Activated T-helper 17 cell treated with anti-CD3 and anti-CD28 coated beads, Interleukin-2, amount 50 U/mL, for 72 hours (primary cell): ENCODE measurements around the gene SMIM13. TPM values are rescaled to one million over a fixed set of nuclear protein-coding genes. Genes with fewer than 3 reads are reported as not detected.

Experiments used
- ATAC-seq: fragments of 150-1000 bp; cut with Tn5 transposase; replicated peaks from 2 replicates; pipeline ENCODE4 v1.10.0; 2021; ENCODE audit warnings: mild to moderate bottlenecking, moderate library complexity
- H3K27ac Mint-ChIP-seq: one replicate; pipeline ENCODE4 v1.8.0; 2022; ENCODE audit warnings: mixed read lengths
- H3K27me3 Mint-ChIP-seq: one replicate; pipeline ENCODE4 v1.8.0; 2022; ENCODE audit warnings: mixed read lengths
- H3K36me3 Mint-ChIP-seq: one replicate; pipeline ENCODE4 v1.8.0; 2022; ENCODE audit warnings: low read depth, mild to moderate bottlenecking, mixed read lengths
- H3K4me1 Mint-ChIP-seq: one replicate; pipeline ENCODE4 v1.8.0; 2022; ENCODE audit warnings: mixed read lengths
- H3K4me3 Mint-ChIP-seq: one replicate; pipeline ENCODE4 v1.8.0; 2022; ENCODE audit warnings: mild to moderate bottlenecking, mixed read lengths
- H3K9me3 Mint-ChIP-seq: one replicate; pipeline ENCODE4 v1.8.0; 2022; ENCODE audit warnings: mixed read lengths
- total RNA-seq, 2 donors: library from RNA; stranded (reverse); gene quantifications; one replicate each; pipeline ENCODE4 v1.2.3, GENCODE V29; 2022

The SMIM13 gene
- total RNA-seq, 2 donors from 2014 or later = 5.8 to 10.5 TPM

- Mint-ChIP-seq H3K4me1 (peaks cover 9% of the 10 kb centered on the region), H3K36me3 (no peaks in the 10 kb centered on the region), H3K9me3 (no peaks in the 10 kb centered on the region), H3K27me3 (no peaks in the 10 kb centered on the region), H3K4me3 (no peak overlapping the region), H3K27ac (no peak overlapping the region)
- ATAC-seq = no peak
Measured at GRCh38 chr6:11166948-11167347, 73.3 kb downstream of the SMIM13 start.

DNA sequence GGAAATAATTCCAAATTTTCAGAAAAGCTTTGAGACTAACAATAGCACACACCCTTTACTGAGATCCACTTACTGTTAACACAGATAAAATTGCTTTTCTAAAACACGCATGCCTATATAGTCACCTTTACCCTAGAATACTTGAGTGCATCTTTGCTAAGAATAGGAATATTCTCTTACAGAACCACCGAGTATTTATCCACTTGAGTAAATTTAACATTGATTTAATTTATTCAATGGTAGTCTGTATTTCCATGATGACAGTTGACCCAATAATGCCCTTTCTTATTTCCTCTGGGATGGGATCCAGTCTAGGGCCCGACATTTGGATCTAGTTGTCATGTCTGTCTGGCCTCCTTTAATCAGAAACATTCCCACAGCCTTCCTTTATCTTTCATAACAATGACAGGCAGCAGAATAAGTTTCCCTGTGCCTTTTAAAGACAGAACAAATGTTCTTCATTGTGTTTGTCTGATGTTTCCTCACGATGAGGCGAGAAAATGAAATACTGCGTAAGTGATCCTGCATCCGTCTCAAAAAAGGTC, 74.5 kb downstream of the SMIM13 start:
- no peaks in the 10 kb centered on the region for H3K9me3 Mint-ChIP-seq
- H3K27ac Mint-ChIP-seq = no peak overlapping the region
- no peaks in the 10 kb centered on the region for H3K36me3 Mint-ChIP-seq
- no peak overlapping the region for H3K4me3 Mint-ChIP-seq
- no peak for ATAC-seq
- H3K4me1 Mint-ChIP-seq = peaks cover 20% of the 10 kb centered on the region
- H3K27me3 Mint-ChIP-seq = no peaks in the 10 kb centered on the region

DNA sequence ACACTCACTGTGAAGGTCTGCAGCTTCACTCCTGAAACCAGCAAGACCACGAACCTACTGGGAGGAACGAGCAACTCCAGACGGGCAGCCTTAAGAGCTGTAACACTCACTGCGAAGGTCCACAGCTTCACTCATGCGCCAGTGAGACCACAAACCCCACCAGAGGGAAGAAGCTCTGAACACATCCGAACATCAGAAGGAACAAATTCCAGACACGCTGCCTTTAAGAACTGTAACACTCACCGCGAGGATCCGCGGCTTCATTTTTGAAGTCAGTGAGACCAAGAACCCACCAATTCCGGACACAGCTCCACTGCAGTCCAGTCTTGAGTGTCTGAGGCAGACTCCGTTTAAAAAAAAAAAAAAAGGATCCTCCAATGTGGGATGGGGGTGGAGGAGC, 78.3 kb downstream of the SMIM13 start:
- ATAC-seq = no peak
- Mint-ChIP-seq H3K4me1 (peaks cover 11% of the 10 kb centered on the region), H3K36me3 (no peaks in the 10 kb centered on the region), H3K27me3 (no peaks in the 10 kb centered on the region), H3K9me3 (no peaks in the 10 kb centered on the region), H3K4me3 (peak overlapping the region; percentile 56), H3K27ac (no peak overlapping the region)

- peak overlapping the region; percentile 35 for H3K27ac Mint-ChIP-seq
- H3K4me3 Mint-ChIP-seq = peak overlapping the region; percentile 56
- H3K4me1 Mint-ChIP-seq = peaks cover 11% of the 10 kb centered on the region
- no peaks in the 10 kb centered on the region for H3K27me3 Mint-ChIP-seq
- ATAC-seq = peak; percentile 43
- no peaks in the 10 kb centered on the region for H3K36me3 Mint-ChIP-seq
- H3K9me3 Mint-ChIP-seq = no peaks in the 10 kb centered on the region
Measured at GRCh38 chr6:11172501-11173327, 79.1 kb downstream of the SMIM13 start.

- no peaks in the 10 kb centered on the region for H3K27me3 Mint-ChIP-seq
- no peaks in the 10 kb centered on the region for H3K36me3 Mint-ChIP-seq
- peaks cover 11% of the 10 kb centered on the region for H3K4me1 Mint-ChIP-seq
- no peaks in the 10 kb centered on the region for H3K9me3 Mint-ChIP-seq
- no peak overlapping the region for H3K4me3 Mint-ChIP-seq
- no peak overlapping the region for H3K27ac Mint-ChIP-seq
- ATAC-seq = no peak
Measured at GRCh38 chr6:11174242-11174611, 80.6 kb downstream of the SMIM13 start.

GRCh38 chr6:11177271-11177670, 83.6 kb downstream of the SMIM13 start:
- Mint-ChIP-seq H3K36me3 (peaks cover 6% of the 10 kb centered on the region), H3K27me3 (no peaks in the 10 kb centered on the region), H3K4me1 (peaks cover 8% of the 10 kb centered on the region), H3K27ac (no peak overlapping the region), H3K4me3 (no peak overlapping the region), H3K9me3 (no peaks in the 10 kb centered on the region)
- peak; percentile 28 for ATAC-seq

DNA sequence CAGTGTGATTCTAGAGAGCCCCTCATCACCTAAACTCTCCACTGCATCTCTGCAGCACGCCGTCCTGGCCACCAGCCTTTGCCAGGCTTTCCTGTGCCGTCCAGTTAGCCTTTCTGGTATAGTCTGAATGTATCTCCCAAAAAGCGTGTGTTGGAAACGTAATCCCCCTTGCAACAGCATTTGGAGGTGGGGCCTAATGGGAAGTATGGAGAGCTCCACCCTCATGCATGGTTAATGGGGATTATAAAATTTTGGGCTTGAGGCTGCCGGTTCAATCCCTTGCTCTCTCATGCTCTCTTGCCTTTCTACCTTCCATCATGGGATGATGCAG, 85.4 kb downstream of the SMIM13 start:
- H3K4me3 Mint-ChIP-seq = no peak overlapping the region
- no peaks in the 10 kb centered on the region for H3K27me3 Mint-ChIP-seq
- no peak for ATAC-seq
- H3K36me3 Mint-ChIP-seq = peaks cover 21% of the 10 kb centered on the region
- H3K4me1 Mint-ChIP-seq = no peaks in the 10 kb centered on the region
- peak overlapping the region; percentile 16 for H3K27ac Mint-ChIP-seq
- H3K9me3 Mint-ChIP-seq = peaks cover 3% of the 10 kb centered on the region

DNA sequence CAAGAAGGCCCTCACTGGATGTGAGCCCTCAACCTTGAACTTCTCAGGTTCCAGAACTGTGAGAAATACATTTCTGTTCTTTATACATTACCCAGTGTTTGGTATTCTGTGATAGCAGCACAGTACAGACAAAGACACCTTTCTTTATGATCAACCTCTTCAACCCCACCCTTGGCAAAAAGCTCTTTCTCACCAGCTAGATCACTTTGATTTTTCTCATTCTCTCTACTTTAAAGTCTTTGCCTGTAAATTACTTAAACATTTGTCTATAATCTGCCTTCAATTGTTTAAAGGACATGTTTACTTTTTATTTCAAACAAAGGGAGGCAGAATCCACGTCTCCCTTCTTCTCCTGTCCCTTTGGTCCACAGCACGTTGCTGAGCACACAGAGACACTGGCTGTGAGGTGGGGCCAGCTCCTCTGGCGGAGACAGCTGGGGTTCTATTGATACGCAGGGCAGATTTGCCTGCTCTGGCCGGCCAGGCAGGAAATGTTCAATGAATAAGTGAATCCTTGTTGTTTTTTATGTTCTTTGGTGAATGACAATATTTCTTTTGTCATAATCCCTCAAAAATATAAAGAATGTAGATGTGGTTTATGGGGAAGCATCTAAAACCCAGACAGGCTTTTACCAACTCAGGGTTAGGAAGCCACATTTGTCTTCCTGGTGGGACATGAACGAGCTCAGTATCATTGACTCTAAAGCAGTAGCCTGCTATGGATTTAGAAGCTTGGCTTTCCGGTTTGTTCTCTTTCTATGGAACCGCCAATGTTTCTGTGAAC, 86.0 kb downstream of the SMIM13 start:
- Mint-ChIP-seq H3K4me3 (no peak overlapping the region), H3K27me3 (no peaks in the 10 kb centered on the region), H3K9me3 (peaks cover 3% of the 10 kb centered on the region), H3K27ac (no peak overlapping the region), H3K4me1 (no peaks in the 10 kb centered on the region), H3K36me3 (peaks cover 27% of the 10 kb centered on the region)
- no peak for ATAC-seq

- peaks cover 3% of the 10 kb centered on the region for H3K9me3 Mint-ChIP-seq
- H3K36me3 Mint-ChIP-seq = peaks cover 47% of the 10 kb centered on the region
- ATAC-seq = no peak
- H3K4me3 Mint-ChIP-seq = no peak overlapping the region
- H3K27me3 Mint-ChIP-seq = no peaks in the 10 kb centered on the region
- no peaks in the 10 kb centered on the region for H3K4me1 Mint-ChIP-seq
- H3K27ac Mint-ChIP-seq = no peak overlapping the region
Measured at GRCh38 chr6:11181478-11182136, 88.0 kb downstream of the SMIM13 start.

GRCh38 chr6:11183761-11184362, 90.2 kb downstream of the SMIM13 start:
- Mint-ChIP-seq H3K4me3 (no peak overlapping the region), H3K9me3 (peaks cover 3% of the 10 kb centered on the region), H3K4me1 (no peaks in the 10 kb centered on the region), H3K36me3 (peaks cover 69% of the 10 kb centered on the region), H3K27me3 (no peaks in the 10 kb centered on the region), H3K27ac (no peak overlapping the region)
- ATAC-seq = no peak

DNA sequence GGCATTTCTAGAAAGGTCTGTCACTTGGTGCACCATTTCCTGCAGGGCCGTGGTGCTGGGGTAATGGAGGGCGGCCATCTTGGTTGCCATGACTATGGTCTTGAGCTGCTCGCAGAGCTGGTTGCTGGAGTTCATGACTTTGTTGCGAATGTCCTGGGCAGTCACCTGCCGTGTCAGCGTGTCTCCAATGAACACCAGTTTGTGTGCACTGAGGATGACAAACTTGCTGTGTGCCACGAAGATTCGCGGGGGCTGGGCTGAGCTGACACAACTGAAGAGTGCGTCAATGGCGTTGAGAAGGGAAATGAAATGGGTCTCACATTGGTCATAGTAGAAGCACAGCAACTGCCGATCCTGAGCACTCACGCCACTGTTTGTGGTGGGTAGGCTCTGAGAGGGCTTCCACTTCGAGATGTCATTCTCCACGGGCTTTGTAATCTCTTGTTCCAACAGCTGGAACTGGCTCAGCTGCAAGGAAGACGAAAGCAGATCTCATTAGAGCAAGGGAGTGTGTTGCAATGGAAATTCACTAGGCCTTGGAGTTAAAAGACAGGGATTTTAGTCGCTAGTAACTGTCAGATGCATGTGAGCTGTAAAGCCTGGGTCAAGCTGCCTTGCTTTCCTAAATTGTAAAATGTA, 91.7 kb downstream of the SMIM13 start:
- ATAC-seq = no peak
- Mint-ChIP-seq H3K4me1 (no peaks in the 10 kb centered on the region), H3K27me3 (no peaks in the 10 kb centered on the region), H3K27ac (no peak overlapping the region), H3K4me3 (no peak overlapping the region), H3K36me3 (peaks cover 84% of the 10 kb centered on the region), H3K9me3 (peaks cover 3% of the 10 kb centered on the region)

DNA sequence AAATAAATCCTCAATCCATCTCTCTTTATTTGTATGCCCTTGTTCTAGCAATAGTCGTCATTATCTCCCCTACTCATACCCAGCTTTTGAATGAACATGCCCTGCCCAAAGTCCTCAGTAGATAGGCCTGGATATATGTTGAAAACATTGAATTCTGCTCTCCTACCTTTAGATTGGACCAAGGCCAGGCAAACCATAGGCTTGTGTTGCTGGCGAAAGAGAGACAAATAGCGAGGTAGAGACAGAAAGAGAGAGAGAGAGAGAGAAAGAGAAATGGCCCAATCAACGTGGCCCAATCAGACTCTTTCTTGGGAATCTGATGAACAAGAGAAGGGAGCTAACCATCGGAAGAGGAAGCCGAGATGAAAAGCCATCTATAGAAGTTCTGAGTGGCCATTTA, 93.7 kb downstream of the SMIM13 start:
- no peak for ATAC-seq
- peaks cover 98% of the 10 kb centered on the region for H3K36me3 Mint-ChIP-seq
- no peak overlapping the region for H3K4me3 Mint-ChIP-seq
- H3K4me1 Mint-ChIP-seq = no peaks in the 10 kb centered on the region
- H3K27ac Mint-ChIP-seq = no peak overlapping the region
- no peaks in the 10 kb centered on the region for H3K27me3 Mint-ChIP-seq
- peaks cover 3% of the 10 kb centered on the region for H3K9me3 Mint-ChIP-seq
